ENCODE results near the gene RBFOX2.
"Not testable (repeated sequence)": the region's sequence is repeated elsewhere in the genome, so short reads cannot be mapped to it uniquely, and the experiment has no call there.

Gene RBFOX2

GRCh38 chr22:36028646-36029405, at the start of gene RBFOX2:
Gene RBFOX2 (minus strand): TSS chr22:36028824. CDS start chr22:36028425, 399 bp downstream.
- Histone ChIP-seq H3K4me1 (peaks cover 0 to 24% (median 15%) of the 10 kb centered on the region in 4 donors), H3K27ac (peak within 1 kb of the TSS; percentile 88 to 92), H3K9me3 (no peaks in the 10 kb centered on the region), H3K27me3 (no peaks in the 10 kb centered on the region), H3K4me3 (peak within 1 kb of the TSS; percentile 62 to 80), H3K36me3 (peaks cover 0 to 3% (median 0%) of the 10 kb centered on the region in 3 donors)
- TF ChIP-seq, protein P1, sequence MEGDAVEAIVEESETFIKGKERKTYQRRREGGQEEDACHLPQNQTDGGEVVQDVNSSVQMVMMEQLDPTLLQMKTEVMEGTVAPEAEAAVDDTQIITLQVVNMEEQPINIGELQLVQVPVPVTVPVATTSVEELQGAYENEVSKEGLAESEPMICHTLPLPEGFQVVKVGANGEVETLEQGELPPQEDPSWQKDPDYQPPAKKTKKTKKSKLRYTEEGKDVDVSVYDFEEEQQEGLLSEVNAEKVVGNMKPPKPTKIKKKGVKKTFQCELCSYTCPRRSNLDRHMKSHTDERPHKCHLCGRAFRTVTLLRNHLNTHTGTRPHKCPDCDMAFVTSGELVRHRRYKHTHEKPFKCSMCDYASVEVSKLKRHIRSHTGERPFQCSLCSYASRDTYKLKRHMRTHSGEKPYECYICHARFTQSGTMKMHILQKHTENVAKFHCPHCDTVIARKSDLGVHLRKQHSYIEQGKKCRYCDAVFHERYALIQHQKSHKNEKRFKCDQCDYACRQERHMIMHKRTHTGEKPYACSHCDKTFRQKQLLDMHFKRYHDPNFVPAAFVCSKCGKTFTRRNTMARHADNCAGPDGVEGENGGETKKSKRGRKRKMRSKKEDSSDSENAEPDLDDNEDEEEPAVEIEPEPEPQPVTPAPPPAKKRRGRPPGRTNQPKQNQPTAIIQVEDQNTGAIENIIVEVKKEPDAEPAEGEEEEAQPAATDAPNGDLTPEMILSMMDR (IDR thresholded peaks at IDR 0.05): no peak
- intact Hi-C loops (cut with DNase I; ENCODE audit: low total_unique reads): loop anchor here (2.0 kb wide), 1 partner anchor 36 kb away; no protein-coding TSS in a partner anchor
- DNase-seq: peak; percentile 96 to 98

DNA sequence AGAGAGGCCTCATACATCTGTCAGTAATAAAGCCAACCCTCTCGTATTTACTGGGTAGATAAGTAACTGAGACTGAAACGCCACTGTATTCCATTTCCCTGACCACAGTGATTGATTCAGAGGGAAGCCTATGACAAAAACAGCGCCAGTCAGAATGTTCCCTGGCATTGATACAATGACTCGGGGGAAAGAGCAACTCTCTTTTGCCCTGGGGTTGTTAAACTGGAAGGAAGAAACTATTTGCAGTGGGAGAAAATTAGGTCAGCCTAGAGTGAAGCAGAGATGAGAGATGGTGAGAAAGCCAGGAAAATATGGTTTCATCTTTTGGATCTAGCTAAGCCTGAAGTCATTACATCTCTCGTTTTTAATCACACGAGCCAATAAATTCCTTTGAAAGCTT, 48.6 kb upstream of the RBFOX2 start:
- TF ChIP-seq, protein P1 (IDR thresholded peaks at IDR 0.05): no peak
- H3K36me3 ChIP-seq: no peaks in the 10 kb centered on the region
- H3K27me3 ChIP-seq: no peaks in the 10 kb centered on the region
- no peak overlapping the region for H3K4me3 ChIP-seq
- peak overlapping the region in 1 of 2 donors; percentile 28 for H3K27ac ChIP-seq
- H3K9me3 ChIP-seq: no peaks in the 10 kb centered on the region
- intact Hi-C loops (cut with DNase I; ENCODE audit: low total_unique reads): no loop called here
- no peak for DNase-seq
- no peaks in the 10 kb centered on the region for H3K4me1 ChIP-seq

DNA sequence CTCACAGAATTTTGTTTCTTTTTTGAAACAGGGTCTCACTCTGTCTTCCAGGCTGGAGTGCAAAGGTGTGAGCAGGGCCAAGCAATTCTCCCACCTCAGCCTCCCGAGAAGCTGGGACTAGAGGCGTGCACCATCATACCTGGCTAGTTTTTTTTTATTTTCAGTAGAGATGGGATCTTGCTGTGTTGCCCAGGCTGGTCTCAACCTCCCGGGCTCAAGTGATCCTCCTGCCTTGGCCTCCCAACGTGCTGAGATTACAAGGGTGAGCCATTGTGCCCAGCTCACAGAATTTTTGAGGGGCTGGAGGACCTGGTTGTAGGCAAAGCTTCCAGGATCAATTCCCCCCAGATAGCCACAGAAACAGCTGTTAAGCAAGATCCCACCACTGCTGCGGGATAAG, 47.1 kb upstream of the RBFOX2 start:
- TF ChIP-seq, protein P1 (IDR thresholded peaks at IDR 0.05): no peak
- intact Hi-C loops (cut with DNase I; ENCODE audit: low total_unique reads): no loop called here
- no peak for DNase-seq
- H3K27me3 ChIP-seq: no peaks in the 10 kb centered on the region
- H3K4me1 ChIP-seq: no peaks in the 10 kb centered on the region
- H3K9me3 ChIP-seq: no peaks in the 10 kb centered on the region
- no peaks in the 10 kb centered on the region for H3K36me3 ChIP-seq
- H3K4me3 ChIP-seq: no peak overlapping the region
- H3K27ac ChIP-seq: no peak overlapping the region

- H3K27me3 ChIP-seq: no peaks in the 10 kb centered on the region
- DNase-seq: no peak
- H3K36me3 ChIP-seq: no peaks in the 10 kb centered on the region
- no peaks in the 10 kb centered on the region for H3K9me3 ChIP-seq
- no peak overlapping the region for H3K27ac ChIP-seq
- H3K4me3 ChIP-seq: no peak overlapping the region
- intact Hi-C loops (cut with DNase I; ENCODE audit: low total_unique reads): no loop called here
- TF ChIP-seq, protein P1 (IDR thresholded peaks at IDR 0.05): no peak
- H3K4me1 ChIP-seq: no peaks in the 10 kb centered on the region
These were observed 46.6 kb upstream of the RBFOX2 start for GRCh38 chr22:36075230-36075629.

GRCh38 chr22:36073476-36073875, 44.9 kb upstream of the RBFOX2 start:
- Histone ChIP-seq H3K36me3 (no peaks in the 10 kb centered on the region), H3K27me3 (no peaks in the 10 kb centered on the region), H3K9me3 (no peaks in the 10 kb centered on the region), H3K4me3 (no peak overlapping the region), H3K4me1 (no peaks in the 10 kb centered on the region), H3K27ac (no peak overlapping the region)
- TF ChIP-seq, protein P1 (IDR thresholded peaks at IDR 0.05): no peak
- no peak for DNase-seq
- intact Hi-C loops (cut with DNase I; ENCODE audit: low total_unique reads): no loop called here

GRCh38 chr22:36070645-36071044, 42.0 kb upstream of the RBFOX2 start:
- intact Hi-C loops (cut with DNase I; ENCODE audit: low total_unique reads); DNase-seq: not testable (repeated sequence)

More at GRCh38 chr22:36070645-36071044, 42.0 kb upstream of the RBFOX2 start:
- H3K4me3 ChIP-seq, H3K36me3 ChIP-seq, H3K9me3 ChIP-seq, H3K4me1 ChIP-seq, H3K27ac ChIP-seq, H3K27me3 ChIP-seq: not testable (repeated sequence)
